Non-pigmented ciliary epithelial cell (primary cell): ENCODE results near the gene UBL5.
"Not testable (repeated sequence)": the region's sequence is repeated elsewhere in the genome, so short reads cannot be mapped to it uniquely, and the experiment has no call there.

Source experiments
- DNase-seq: peaks from one replicate; pipeline ENCODE4 v3.0.0-alpha.2; 2010; ENCODE audit warnings: low read depth

Gene UBL5

DNA sequence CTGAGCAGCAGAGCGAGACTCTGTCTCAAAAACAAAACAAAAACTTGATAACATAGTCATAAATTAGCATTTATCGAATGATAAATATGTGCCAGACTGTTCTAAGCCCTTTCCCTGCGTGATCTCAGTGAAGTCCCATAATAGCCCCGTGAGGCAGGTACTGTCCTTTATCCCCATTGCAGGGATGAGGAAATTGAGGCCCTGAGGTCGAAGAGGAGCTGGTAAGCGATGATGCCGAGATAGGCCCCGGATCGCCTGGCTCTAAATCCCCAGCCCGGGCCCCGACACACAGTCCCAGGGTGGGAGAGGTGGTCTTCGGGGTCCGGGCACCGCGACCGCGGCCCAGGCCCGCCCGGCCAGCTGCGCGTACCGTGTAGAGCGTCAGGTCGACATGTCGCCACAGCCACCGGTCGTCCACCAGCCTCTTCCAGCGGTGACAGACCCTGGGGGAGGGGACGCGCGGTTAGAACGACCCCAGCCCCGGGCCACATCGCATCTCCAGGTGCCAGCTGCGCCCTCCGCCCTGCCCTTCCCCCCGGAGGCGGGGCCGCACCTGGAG, 9.5 kb upstream of the UBL5 start:
- no peak for DNase-seq

DNA sequence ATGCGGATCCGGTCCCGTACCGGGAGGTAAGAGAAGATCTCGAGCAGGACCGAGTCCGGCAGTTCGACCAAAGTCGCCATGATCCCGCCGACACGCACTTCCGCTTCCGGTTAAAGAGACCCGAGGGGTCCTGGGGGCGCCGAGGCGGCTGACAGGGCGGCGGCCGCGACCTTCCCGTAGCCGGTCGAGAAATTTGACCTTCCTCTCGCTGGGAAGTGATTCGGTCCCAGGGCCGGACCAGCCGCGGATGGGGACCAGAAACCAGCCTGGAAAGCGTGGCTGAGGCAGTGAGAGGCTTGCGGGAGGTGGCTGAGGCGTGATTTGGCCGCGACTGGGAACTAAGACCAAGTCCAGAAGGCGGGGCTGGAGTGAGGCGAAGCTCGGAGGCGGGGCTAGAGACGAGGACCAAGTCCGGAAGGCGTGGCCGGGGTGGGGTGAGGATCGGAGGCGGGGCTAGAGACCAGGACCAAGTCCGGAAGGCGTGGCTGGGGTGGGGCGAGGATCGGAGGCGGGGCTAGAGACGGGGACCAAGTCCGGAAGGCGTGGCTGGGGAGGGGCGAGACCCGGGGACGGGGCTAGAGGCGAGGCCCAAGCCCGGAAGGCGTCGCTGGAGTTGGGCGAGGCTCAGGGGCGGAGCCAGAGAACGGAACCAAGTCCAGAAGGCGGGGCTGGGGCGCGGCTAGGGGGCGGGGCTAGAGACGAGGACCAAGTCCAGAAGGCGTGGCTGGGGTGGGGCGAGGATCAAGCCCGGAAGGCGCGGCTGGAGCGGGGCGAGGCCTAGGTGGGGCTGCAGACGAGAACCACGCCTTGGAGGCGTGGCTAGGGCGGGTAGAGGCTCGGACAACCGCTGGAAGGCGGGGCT, 8.8 kb upstream of the UBL5 start, which contains the start of gene FBXL12:
TSS of gene FBXL12 (minus strand) at position 346 of the 862 bp plus-strand sequence. CDS start at position 80, 266 bp downstream.
- peak; percentile 98 for DNase-seq

- DNase-seq, result no peak
Observed at GRCh38 chr19:9819596-9819909, 8.2 kb upstream of the UBL5 start.

GRCh38 chr19:9820034-9820433, 7.7 kb upstream of the UBL5 start:
- DNase-seq, result not testable (repeated sequence)

GRCh38 chr19:9823816-9824215, 3.9 kb upstream of the UBL5 start:
- DNase-seq, result no peak

DNA sequence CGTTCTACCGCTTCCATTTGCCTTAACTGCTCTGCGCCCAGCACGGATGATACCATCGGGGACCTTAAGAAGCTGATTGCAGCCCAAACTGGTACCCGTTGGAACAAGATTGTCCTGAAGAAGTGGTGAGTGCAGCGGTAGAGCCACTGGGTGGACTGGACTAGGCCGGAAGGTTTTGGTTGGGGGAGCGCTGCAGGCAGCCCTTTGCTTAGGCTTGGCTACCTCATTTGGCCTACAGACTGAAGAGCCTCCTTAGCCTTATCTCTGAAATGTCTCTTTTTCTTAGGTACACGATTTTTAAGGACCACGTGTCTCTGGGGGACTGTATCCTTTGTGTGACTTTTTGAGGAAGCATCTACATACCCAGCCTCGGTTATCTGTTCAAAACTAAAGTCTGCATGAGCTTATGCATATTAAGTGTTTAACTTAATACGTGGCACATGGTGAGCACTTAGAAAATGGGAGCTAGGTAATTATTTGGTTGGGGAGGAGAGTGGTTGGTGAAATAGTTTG, 889 bp downstream of the UBL5 start:
- DNase-seq, result no peak

DNA sequence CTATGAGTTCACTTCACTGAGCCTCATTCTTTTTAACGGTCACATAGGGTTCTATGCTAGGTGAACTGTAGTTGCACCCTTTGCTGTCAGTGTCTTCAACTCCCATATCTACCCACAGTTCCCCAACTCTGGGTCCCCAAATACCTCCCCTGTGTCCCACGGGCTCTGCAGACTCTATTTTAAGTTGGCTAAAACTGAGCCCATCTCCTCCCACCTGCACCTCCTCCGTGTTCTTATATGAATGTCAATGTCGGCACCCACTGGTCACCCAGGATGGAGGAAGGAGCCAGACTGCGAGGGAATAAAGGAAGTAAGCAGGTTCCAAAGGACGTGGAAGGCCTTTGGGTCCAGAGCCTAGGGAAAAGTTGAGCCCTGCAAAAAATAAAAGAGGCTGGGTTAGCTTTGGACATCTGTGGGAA, 6.6 kb downstream of the UBL5 start:
- no peak for DNase-seq

DNA sequence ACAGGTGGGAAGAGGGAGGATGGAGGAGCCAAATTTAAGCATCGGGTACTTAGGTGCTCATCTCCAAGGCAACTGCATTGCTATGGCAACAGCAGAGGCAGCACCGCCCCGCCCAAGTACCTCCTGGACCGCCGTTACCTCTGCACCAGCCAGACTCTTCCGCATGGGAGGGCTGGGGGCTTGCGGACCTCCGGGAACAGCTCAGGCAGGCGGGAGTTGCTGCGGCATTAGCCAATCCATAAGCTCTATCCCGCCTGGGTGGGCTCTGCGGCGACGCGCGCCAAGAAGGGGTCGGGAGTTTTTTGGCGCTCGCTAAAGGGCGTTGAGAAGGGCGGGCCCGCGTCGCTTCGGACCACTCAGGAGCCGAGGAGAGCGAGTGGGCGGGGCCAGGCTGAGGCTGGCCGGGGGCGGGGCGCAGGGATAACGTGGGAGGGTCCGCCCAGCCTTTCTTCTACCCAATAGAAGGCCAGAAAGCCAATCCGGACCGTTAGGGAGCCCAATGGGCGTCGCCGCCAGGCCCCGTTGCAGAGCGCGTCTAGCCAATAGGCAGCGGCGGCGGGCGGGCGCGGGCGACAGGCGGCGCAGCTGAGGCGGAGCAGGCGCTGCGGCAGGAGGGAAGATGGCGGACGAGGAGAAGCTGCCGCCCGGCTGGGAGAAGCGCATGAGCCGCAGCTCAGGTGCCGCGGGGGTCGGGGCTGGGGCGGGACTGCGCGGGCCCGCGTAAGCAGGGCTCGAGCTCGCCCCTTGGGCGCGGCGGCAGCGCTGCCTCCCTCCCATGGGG, 7.2 kb downstream of the UBL5 start, which contains the start of gene PIN1:
TSS of gene PIN1 (plus strand) at position 593 of the 781 bp plus-strand sequence. CDS start at position 620, 27 bp downstream.
- DNase-seq, result peak; percentile 89

- DNase-seq, result no peak
Observed at GRCh38 chr19:9835507-9835949, 7.8 kb downstream of the UBL5 start.

DNA sequence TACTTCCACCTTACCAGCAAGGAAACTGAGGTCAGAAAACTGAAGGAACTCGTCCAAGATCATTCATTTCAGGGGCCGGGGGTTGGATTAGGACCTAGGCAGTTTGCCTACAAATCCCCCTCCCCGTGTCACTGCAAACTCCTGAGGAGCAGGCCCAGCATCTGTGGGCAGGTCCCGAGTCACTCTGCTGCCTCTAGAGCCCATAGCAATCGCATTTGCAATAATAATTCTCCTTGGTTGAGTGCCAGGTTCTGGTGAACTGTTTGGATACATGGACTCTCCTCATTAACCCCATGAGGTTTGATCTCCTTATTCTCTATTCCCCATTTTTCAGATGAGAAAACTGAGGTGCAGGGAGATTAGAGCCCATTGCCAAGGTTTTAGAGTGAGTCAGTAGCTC, 8.3 kb downstream of the UBL5 start:
- DNase-seq, result no peak

GRCh38 chr19:9838324-9838723, 10.6 kb downstream of the UBL5 start:
- DNase-seq, result no peak

GRCh38 chr19:9839415-9839814, 11.7 kb downstream of the UBL5 start:
- no peak for DNase-seq

GRCh38 chr19:9842834-9843625, 15.3 kb downstream of the UBL5 start:
- DNase-seq, result no peak

DNA sequence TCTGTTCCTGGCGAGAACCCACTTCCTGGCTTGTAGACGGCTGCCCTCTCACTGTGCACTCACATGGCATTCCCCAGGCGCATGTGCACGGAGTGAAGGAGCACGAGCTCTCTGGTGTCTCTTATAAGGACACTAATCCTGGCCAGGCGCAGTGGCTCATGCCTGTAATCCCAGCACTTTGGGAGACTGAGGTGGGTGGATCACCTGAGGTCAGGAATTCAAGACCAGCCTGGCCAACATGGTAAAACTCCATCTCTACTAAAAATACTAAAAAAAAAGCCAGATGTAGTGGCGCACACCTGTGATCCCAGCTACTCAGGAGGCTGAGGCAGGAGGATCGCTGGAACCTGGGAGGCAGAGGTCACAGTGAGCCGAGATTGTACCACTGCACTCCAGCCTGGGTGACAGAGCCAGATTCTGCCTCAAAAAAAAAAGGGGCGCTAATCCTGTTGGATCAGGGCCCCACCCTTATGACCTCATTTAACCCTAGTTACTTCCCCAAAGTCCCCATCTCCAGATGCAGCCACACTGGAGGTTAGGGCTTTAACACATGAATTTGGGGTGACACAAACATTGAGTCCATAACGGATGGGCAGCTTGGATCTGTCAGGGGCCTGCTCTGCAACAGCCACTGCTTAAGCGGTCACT, 16.0 kb downstream of the UBL5 start:
- not testable (repeated sequence) for DNase-seq

- DNase-seq, result peak; percentile 75
Observed at GRCh38 chr19:9847087-9847671, 19.5 kb downstream of the UBL5 start.

GRCh38 chr19:9848060-9848459, 20.3 kb downstream of the UBL5 start:
- DNase-seq, result no peak

- DNase-seq, result no peak
Observed at GRCh38 chr19:9848762-9849161, 21.0 kb downstream of the UBL5 start.

DNA sequence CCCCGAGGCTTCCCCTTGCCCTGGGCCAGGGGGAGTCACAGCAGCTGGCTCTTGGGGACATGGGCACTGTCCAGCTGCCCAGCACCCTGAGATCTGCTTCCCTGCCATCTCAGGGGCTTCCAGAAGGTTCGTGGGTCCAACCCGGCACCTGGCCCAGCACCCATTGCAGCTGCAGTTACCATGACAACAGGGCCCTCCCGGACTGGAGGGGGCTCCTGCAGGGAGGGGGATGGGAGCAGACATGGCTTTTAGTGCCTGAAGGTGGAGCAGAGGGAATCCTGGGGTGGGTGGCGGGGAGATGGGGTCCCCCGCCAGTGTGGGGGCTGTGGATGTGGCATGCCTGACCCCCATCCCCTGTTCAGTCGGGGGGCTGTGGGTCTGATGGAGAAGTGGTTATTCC, 22.1 kb downstream of the UBL5 start:
- DNase-seq, result no peak

DNA sequence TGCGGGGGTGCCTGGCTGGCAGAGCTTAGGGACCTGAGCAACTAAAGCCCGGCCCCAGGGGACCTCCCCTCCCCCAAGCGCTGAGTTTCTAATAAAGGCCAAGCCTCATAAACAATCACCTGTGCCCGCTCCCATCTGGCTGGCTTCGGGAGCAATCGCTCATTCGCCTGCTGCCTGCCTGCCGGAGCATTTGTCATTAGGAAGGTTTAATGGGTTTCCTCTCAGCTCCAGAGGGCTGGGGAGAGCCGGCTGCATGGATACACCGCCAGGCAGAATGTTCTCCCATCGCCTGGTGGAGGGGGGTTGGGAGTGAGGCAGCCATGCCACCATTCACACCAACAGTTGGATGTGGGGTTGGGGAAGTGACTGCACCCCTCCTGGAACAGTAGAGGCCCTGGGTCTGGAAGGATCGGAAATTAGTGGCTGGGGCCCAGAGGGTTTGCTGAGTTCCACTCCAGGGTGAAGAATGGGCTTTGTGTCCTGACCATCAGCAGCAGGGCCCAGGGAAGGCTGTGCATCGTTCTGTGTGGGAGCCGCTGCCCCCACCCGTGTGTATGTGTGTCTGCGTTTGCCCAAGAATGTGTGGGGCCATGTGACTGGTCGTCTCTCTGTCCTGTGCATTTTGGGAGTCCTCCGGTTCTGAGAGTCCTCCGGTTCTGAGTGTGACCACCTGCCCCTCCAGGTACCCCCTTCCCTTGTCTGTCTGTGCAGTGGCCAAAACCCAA, 22.7 kb downstream of the UBL5 start:
- DNase-seq, result no peak

DNA sequence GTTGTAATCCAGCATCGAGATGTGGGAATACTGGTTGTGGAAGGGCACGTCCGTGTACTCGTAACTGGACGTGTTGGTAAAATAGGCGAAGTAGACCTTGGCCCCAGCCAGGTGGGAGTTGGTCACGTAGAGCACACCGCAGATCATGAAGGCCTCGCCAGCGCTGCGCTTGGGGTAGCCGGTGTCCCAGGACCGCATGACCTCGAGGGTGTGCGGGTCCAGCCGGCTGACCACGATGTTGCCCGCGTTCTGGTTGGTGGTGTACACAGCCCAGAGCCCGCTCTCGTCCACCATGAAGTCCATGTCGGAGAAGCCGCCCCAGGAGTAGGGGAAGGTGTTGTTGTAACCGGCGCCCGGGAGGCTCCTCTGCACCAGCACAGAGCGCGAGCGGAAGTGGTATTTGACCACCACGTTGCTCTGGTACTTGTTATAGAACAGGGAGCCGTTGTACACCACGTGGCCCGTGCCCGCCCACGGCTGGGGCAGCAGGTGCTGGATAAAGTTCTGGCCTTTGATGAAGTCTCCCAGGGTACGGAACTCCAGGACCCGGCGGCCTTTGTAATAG, 26.6 kb downstream of the UBL5 start:
- no peak for DNase-seq
